Neural cell (in vitro differentiated cells): ENCODE data around the gene SLC16A9.
"Not testable (repeated sequence)": the region's sequence is repeated elsewhere in the genome, so short reads cannot be mapped to it uniquely, and the experiment has no call there.

Source experiments
- EP300 ChIP-seq: fragments of 450-650 bp; conservative IDR thresholded peaks from 2 replicates; pipeline ENCODE4 v1.6.1; 2014; ENCODE audit warnings: antibody characterized with exemption, mild to moderate bottlenecking, moderate library complexity; ENCODE audit not compliant: poor library complexity, severe bottlenecking
- EZH2 ChIP-seq: fragments of 200-600, 300-800 bp; shearing (Covaris generic), sonication (generic); IDR thresholded peaks from 2 replicates; pipeline ENCODE4 v1.6.1; 2014; ENCODE audit warnings: antibody characterized with exemption, low read length, borderline replicate concordance, mild to moderate bottlenecking; ENCODE audit not compliant: insufficient read depth, poor library complexity, severe bottlenecking
- RAD21 ChIP-seq: fragments of 450-650 bp; conservative IDR thresholded peaks from 2 replicates; pipeline ENCODE4 v1.6.1; 2014; ENCODE audit warnings: antibody characterized with exemption, mild to moderate bottlenecking, moderate library complexity
- SMC3 ChIP-seq: fragments of 450-650 bp; conservative IDR thresholded peaks from 2 replicates; pipeline ENCODE4 v1.6.1; 2014; ENCODE audit warnings: antibody characterized with exemption, mild to moderate bottlenecking, moderate library complexity; ENCODE audit not compliant: poor library complexity
- TAF1 ChIP-seq: IDR thresholded peaks from 2 replicates; pipeline ENCODE4 v1.6.1; 2012; ENCODE audit warnings: low read depth
- TF ChIP-seq, protein P1 (sequence below): fragments of 450-650 bp; IDR thresholded peaks from 2 replicates; pipeline ENCODE4 v1.5.1; 2014; ENCODE audit warnings: antibody characterized with exemption, mild to moderate bottlenecking, moderate library complexity; ENCODE audit not compliant: poor library complexity, severe bottlenecking

- TF ChIP-seq EZH2, TAF1, EP300, SMC3, RAD21: not testable (repeated sequence)
- TF ChIP-seq, protein P1, sequence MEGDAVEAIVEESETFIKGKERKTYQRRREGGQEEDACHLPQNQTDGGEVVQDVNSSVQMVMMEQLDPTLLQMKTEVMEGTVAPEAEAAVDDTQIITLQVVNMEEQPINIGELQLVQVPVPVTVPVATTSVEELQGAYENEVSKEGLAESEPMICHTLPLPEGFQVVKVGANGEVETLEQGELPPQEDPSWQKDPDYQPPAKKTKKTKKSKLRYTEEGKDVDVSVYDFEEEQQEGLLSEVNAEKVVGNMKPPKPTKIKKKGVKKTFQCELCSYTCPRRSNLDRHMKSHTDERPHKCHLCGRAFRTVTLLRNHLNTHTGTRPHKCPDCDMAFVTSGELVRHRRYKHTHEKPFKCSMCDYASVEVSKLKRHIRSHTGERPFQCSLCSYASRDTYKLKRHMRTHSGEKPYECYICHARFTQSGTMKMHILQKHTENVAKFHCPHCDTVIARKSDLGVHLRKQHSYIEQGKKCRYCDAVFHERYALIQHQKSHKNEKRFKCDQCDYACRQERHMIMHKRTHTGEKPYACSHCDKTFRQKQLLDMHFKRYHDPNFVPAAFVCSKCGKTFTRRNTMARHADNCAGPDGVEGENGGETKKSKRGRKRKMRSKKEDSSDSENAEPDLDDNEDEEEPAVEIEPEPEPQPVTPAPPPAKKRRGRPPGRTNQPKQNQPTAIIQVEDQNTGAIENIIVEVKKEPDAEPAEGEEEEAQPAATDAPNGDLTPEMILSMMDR, result not testable (repeated sequence)
These were observed 35.1 kb upstream of the SLC16A9 start for GRCh38 chr10:59744762-59745161.
